ENCODE results near the gene PADI6.
A peak's percentile ranks its signal among the peaks of the same experiment; 100 is the strongest.
"Not testable (repeated sequence)": the region's sequence is repeated elsewhere in the genome, so short reads cannot be mapped to it uniquely, and the experiment has no call there.

The PADI6 gene

DNA sequence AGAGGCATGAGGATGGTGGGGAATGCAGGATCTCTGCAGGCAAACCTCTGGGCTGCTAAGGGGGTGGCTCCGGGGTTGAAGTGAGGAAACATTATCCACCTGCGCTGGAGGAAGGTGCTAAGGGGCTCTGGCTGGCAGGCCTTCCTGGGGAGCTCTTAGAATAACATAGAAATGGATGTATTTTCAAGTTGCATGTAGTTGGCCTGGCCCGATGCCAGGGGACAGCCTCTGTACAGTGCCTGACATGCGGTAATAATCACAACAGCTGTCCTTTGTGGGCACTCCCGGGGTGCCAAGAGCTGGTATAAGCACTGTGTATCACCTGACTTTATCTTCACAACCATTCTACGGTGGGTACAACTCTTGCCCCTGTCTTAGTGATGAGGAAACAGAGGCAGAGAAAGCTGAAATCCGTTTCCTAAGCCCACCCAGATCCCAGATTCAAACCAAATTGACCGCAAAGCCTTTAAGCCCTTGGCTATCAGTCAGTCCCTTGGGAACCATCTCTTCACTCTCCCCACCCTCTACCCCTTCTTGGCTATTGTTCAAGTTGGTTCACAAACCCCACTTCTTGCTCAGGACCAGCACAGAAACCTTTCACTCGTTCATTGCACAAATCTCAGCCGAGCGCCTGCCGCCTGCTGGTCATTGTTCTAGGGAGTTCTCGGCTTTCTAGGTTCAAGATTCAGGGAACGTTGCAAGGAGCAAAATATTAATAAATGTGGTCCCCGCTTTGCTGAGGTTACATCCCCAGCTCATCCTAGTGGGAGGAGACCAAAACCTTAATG lies 33.1 kb upstream of the PADI6 start:
- H3K4me3 ChIP-seq (ENCODE audit: low read length): no peak overlapping the region
- no peak for DNase-seq (ENCODE audit: low read depth)
- TF ChIP-seq, protein P1, sequence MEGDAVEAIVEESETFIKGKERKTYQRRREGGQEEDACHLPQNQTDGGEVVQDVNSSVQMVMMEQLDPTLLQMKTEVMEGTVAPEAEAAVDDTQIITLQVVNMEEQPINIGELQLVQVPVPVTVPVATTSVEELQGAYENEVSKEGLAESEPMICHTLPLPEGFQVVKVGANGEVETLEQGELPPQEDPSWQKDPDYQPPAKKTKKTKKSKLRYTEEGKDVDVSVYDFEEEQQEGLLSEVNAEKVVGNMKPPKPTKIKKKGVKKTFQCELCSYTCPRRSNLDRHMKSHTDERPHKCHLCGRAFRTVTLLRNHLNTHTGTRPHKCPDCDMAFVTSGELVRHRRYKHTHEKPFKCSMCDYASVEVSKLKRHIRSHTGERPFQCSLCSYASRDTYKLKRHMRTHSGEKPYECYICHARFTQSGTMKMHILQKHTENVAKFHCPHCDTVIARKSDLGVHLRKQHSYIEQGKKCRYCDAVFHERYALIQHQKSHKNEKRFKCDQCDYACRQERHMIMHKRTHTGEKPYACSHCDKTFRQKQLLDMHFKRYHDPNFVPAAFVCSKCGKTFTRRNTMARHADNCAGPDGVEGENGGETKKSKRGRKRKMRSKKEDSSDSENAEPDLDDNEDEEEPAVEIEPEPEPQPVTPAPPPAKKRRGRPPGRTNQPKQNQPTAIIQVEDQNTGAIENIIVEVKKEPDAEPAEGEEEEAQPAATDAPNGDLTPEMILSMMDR (conservative IDR thresholded peaks at IDR 0.05; ENCODE audit: low read length): peak; percentile 42

DNA sequence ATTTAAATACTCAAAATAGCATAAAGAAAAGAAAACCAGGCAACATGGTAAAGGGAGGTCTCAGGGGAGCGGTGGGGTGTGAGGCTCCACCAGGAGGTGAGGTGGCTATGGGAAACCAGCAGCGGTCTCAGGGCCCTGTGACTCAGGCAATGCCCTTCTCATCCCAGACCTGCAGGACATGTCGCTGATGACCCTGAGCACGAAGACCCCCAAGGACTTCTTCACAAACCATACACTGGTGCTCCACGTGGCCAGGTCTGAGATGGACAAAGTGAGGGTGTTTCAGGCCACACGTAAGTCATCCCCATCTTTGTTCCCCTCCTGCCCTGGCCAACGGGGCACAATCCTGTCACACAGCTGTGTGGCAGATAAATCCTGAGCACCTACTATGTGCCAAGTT lies 32.5 kb upstream of the PADI6 start:
- H3K4me3 ChIP-seq (ENCODE audit: low read length): no peak overlapping the region
- TF ChIP-seq, protein P1 (conservative IDR thresholded peaks at IDR 0.05; ENCODE audit: low read length): no peak
- no peak for DNase-seq (ENCODE audit: low read depth)

DNA sequence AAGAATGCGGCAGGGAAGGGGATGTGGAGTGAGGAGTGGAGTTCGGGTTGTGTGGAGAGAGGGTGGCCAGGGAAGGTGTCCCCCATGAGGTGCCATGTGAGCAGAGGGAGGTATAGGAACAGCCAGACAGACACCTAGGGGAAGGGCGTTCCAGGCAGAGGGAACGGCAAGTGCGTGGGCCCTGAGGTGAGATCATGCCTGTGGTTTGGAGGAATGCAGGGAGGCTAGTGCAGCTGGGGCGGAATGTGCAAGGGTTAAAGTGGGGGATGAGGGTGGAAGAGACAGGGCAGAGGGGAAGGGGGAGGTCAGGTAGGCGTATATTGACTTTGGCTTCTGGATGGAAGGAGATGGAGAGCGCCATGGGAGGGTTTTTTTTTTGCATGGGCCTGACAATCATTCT lies 31.6 kb upstream of the PADI6 start:
- TF ChIP-seq, protein P1 (conservative IDR thresholded peaks at IDR 0.05; ENCODE audit: low read length): no peak
- DNase-seq (ENCODE audit: low read depth): no peak

DNA sequence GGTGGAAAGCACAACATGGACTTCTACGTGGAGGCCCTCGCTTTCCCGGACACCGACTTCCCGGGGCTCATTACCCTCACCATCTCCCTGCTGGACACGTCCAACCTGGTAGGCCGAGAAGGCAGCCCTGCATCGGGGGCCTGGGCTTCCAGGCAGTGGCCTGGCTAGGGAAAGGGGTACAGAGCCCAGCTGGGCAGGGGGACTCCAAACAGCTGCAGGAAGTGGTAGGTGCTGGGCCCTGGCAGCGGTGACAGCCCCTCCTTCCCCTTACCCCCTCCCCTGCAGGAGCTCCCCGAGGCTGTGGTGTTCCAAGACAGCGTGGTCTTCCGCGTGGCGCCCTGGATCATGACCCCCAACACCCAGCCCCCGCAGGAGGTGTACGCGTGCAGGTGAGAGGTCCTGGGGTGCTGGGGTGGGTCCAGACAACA lies 30.0 kb upstream of the PADI6 start:
- no peak for DNase-seq (ENCODE audit: low read depth)
- TF ChIP-seq, protein P1 (conservative IDR thresholded peaks at IDR 0.05; ENCODE audit: low read length): no peak
- H3K4me3 ChIP-seq (ENCODE audit: low read length): no peak overlapping the region

More for the DNA sequence above, 31.6 kb upstream of the PADI6 start:
- H3K4me3 ChIP-seq (ENCODE audit: low read length): no peak overlapping the region

DNA sequence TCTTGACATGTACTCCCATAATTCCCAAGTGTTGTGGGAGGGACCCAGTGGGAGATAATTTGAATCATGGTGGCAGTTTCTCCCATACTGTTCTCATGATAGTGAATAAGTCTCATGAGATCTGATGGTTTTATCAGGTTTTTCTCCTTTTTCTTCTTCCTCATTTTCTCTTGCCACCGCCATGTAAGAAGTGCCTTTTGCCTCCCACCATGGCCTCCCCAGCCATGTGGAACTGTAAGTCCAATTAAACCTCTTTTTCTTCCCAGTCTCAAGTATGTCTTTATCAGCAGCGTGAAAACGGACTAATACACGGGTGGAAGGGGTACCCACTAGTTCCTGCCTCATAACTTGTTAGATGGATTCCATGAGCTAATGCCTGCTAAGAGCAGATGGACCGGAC lies 26.5 kb upstream of the PADI6 start:
- not testable (repeated sequence) for H3K4me3 ChIP-seq (ENCODE audit: low read length)

DNA sequence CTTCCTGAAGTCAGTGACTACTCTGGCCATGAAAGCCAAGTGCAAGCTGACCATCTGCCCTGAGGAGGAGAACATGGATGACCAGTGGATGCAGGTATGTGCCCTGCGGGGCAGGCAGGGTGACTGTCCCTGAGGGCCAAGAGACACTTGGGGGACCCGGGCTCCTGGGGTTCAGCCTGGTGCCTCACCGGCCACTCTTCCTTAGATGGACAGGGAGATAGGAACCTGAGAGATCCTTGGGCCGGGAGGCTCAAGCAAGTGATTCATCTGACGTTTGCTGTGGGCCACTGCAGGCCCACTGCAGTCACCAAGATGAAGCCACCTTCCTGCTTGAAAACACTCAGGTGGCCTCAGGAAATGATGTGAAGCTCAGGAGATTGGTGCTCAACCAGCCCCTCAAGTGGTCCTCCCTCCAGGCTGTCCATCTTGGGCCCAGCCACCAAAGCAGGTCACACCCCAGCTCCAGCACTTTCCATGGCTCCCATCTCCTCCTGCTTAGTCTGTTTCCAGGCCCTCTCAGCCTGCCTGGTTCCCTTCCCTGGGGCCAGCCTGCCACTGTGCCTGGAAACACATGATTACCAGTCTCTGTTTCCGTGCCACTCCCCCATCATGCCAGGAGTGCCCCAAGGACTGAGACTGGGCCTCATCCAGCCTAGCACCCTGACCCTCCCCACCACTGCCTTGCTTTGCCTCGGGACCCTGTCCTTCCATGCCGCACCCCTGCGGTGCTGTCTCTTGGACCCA lies 25.8 kb upstream of the PADI6 start:
- no peak for DNase-seq (ENCODE audit: low read depth)
- TF ChIP-seq, protein P1 (conservative IDR thresholded peaks at IDR 0.05; ENCODE audit: low read length): no peak
- H3K4me3 ChIP-seq (ENCODE audit: low read length): no peak overlapping the region

More for the DNA sequence above, 26.5 kb upstream of the PADI6 start:
- not testable (repeated sequence) for DNase-seq (ENCODE audit: low read depth)

DNA sequence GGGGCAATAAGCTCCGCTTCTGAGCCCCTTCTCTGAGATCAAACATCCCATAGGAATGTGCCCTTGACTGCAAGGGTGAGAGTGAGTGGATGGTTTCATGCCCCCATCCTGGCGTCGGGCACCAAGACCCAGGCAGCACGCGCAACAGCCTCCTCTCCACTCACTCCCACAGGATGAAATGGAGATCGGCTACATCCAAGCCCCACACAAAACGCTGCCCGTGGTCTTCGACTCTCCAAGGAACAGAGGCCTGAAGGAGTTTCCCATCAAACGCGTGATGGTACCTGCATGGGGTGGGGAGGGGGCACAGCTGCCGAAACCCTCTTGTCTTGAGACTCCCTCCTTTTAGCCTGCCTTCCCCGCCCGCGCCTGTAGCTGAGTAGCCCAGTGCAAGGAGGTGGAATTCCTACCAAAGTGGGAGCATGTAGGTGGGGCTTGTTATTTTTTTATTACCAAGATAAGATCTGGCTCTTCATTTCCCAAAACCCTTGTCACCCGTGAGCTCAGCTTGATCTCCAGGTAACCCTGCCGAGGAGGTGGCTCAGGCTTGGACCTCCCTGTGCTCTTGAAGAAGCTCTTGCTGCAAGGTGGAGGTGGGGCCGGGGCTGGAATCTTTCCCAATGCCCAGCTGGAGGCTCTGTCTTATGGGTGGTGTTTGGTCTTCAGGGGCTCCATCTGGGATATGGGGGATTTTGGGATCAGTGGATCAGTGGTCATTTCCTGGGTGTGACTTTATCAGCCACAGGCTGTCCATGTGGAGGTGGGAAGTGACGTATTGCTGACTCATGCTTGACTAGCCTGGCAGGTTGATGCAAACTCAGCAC lies 24.0 kb upstream of the PADI6 start:
- H3K4me3 ChIP-seq (ENCODE audit: low read length): no peak overlapping the region
- peak; percentile 15 for DNase-seq (ENCODE audit: low read depth)
- TF ChIP-seq, protein P1 (conservative IDR thresholded peaks at IDR 0.05; ENCODE audit: low read length): no peak

Data from AG10803 (cell line).